NCI-H524 (cell line): Measurements from ENCODE around the gene AIF1.

Source experiments
- DNase-seq, 2 experiments: peaks; one replicate each; lab custom pipeline; 2025; lab: John Stamatoyannopoulos, UW

Gene AIF1

DNA sequence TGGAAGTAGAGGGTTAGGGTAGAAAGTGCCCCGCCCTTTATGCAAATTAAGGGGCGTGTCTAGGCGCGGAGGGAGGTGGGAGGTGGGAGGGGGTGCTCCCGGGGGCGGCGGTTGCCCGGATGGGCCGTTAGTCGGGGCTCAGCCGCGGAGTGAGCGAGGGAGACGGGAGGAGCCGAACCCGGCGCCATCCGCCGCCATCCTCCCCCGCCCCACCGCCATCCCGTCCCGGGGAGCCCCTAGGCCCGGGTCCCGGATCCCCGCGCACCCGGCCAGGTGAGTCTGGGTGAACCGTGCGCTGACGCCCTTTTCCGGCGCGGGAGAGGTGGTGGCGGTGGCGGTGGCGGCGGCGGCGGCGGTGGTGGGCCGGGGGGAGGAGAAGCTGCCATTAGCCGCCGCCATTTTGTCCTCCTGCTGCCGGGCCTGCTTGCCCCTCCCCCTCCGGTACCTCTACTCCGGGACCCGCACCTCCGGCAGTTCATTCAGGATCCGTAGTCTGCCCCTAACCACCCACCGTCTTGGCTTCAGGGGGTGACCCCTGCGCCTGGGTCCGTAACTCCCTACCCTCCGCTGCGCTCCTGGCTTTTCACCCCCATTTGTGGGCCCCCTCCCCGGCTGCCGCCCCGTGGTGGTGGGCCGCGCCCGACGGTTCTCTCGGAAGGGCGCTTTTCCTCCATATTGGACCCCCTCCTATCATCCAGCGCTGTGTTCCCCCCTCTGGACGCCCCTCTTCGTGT, 5.7 kb downstream of the AIF1 start, which contains the start of gene PRRC2A:
PRRC2A (plus strand) TSS at position 130 of the 734 bp plus-strand sequence. CDS start 2,075 bp downstream, outside the sequence.
- peak in 1 of 2 experiments; percentile 75 for DNase-seq

DNA sequence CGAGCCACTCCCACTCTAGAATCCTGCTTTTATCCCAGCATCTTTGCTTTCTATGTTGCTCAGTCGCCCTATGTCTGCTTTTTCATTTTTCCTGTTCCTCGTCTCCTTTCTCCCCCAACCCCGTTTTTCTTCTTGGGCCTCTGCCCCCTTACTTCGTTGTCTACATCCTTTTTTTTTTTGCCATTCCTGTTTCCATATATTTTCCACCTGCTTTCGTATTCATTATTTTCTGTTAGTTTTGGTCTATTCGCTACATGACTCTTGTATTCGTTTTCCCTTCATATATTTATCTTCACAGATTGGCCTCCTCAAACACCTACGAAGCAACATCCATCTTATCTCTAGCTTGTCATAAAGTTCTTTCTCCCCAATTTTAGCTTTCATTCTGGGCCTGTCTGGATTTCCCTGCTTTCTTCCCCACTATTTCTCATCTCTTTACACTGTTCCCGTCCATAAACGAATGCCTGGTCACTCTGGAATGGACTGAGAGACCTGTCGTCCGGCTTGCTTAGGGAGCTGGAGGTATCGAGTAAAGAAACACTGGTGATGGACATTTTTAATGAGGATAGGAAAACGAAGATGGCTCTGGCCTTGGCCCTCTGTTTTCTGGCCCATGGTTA, 6.4 kb downstream of the AIF1 start:
- no peak for DNase-seq

GRCh38 chr6:31621991-31622390, 7.0 kb downstream of the AIF1 start:
- no peak for DNase-seq

DNA sequence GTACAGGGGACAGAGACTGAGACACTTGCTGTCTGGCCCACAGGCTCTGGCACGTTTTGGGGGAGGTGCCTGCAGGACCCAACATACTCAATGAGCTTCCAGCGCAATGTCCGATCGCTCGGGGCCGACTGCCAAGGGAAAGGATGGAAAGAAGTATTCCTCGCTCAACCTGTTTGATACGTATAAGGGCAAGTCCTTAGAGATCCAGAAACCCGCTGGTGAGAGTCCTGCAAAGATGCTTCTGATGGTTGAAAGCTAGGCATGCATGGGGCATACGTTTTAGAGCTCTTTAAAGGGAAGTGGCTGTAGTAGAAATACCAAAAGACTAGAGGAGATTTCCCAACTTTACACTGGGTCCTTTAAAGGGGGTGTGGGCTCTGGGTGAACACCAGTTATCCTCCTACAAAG, 7.7 kb downstream of the AIF1 start:
- no peak for DNase-seq

DNA sequence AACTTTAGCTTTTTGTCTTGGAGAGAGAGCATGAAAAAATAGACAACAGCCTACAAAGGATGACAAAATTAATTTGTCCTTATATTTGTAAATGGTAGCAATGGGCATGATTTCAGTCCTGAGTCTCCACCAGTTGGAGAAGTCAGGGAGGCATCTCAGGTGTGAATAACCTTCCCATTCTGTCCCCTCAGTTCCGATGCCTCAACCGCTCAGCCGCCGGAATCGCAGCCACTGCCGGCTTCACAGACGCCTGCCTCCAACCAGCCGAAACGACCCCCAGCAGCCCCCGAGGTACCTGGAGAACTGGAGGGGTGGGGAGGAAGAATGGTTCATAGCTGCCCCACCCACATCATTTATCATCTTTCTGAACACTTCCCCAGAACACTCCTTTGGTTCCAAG, 9.0 kb downstream of the AIF1 start:
- no peak for DNase-seq

GRCh38 chr6:31626952-31627351, 11.9 kb downstream of the AIF1 start:
- no peak for DNase-seq

DNA sequence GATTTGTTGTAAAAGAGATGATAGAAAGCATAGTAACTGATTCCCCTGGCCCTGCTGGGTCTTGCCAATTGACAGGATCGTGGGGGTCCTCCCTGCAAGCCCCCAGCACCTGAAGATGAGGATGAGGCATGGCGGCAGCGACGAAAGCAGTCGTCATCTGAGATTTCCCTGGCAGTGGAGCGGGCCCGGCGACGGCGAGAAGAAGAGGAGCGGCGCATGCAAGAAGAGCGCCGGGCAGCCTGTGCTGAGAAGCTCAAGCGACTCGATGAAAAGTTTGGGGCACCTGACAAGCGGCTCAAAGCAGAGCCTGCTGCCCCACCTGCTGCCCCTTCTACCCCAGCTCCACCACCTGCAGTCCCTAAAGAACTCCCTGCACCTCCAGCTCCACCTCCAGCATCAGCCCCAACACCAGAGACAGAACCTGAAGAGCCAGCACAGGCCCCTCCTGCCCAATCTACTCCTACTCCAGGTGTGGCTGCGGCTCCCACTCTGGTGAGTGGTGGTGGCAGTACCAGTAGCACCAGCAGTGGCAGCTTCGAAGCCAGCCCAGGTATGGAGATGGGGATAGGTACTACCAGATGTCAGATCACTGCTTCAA, 12.8 kb downstream of the AIF1 start:
- no peak for DNase-seq

- DNase-seq: no peak
These were observed 14.0 kb downstream of the AIF1 start for GRCh38 chr6:31629014-31629413.

DNA sequence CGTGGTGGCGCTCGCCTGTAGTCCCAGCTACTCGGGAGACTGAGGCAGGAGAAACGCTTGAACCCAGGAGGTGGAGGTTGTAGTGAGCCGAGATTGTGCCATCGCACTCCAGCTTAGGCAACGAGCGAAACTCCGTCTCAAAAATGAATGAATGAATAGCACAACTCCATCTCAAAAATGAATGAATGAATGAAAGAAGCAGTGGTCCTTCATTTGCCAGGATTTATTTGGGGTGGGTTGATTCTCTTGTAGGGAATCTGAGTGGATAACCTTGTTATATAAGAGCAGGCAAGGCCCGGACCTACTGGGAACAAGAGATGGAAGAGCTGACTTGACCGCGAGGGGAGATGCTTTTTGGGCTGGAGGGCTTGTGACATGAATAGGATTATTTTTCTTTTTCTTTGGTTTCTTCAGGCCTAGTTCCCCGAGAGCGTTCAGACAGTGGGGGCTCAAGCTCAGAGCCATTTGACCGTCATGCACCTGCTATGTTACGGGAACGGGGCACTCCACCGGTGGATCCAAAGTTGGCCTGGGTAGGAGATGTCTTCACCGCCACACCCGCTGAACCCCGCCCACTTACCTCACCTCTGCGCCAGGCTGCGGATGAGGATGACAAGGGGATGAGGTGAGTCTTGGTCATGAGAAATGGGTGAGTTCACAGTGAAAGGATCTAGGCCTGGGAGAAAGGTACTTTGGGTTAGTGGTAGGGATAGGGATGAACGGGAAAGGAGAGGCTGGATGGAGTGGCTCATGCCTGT, 15.3 kb downstream of the AIF1 start:
- no peak for DNase-seq

GRCh38 chr6:31631209-31631608, 16.2 kb downstream of the AIF1 start:
- no peak for DNase-seq

DNA sequence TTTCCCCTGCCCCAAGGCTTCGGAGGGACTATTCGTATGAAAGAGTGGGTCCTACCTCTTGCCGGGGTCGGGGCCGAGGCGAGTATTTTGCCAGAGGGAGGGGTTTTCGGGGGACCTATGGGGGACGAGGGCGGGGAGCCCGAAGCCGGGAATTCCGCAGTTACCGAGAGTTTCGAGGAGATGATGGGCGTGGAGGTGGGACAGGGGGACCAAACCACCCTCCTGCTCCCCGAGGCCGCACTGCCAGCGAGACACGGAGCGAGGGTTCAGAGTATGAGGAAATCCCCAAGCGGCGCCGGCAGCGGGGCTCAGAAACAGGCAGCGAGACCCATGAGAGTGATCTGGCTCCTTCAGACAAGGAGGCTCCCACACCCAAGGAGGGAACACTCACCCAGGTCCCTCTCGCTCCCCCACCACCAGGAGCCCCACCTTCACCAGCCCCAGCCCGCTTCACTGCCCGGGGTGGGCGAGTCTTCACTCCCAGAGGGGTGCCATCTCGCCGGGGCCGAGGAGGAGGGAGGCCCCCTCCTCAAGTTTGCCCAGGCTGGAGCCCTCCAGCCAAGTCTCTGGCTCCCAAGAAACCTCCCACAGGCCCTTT, 16.7 kb downstream of the AIF1 start:
- DNase-seq: no peak

DNA sequence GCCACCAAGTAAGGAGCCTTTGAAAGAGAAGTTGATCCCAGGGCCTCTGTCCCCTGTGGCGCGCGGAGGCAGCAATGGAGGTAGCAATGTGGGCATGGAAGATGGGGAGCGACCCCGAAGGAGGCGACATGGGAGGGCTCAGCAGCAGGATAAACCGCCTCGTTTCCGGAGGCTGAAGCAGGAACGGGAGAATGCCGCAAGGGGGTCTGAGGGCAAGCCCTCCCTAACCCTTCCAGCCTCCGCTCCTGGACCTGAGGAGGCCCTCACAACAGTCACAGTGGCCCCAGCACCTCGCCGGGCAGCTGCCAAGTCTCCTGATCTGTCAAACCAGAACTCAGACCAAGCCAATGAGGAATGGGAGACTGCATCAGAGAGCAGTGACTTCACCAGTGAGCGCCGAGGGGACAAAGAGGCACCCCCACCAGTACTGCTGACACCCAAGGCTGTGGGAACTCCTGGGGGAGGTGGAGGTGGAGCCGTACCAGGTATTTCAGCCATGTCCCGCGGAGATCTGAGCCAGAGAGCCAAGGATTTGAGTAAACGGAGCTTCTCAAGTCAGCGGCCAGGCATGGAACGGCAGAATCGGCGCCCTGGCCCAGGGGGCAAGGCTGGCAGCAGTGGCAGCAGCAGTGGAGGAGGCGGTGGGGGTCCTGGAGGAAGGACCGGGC, 17.4 kb downstream of the AIF1 start:
- no peak for DNase-seq

DNA sequence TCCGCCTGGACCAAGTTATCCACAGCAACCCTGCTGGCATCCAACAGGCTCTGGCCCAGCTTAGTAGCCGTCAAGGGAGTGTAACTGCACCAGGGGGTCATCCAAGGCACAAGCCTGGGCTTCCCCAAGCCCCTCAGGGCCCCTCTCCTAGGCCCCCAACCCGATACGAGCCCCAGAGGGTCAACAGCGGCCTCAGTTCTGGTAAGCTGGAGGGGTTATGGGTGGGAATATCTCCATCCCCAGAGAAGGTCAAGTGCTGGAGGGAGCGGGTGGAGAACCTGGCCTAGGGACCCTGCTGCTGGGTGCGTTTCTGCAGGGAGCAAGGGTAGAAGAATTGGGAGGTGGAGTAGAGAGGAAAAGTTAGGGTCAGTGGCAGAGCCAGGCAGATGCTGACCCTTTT, 18.4 kb downstream of the AIF1 start:
- no peak for DNase-seq

DNA sequence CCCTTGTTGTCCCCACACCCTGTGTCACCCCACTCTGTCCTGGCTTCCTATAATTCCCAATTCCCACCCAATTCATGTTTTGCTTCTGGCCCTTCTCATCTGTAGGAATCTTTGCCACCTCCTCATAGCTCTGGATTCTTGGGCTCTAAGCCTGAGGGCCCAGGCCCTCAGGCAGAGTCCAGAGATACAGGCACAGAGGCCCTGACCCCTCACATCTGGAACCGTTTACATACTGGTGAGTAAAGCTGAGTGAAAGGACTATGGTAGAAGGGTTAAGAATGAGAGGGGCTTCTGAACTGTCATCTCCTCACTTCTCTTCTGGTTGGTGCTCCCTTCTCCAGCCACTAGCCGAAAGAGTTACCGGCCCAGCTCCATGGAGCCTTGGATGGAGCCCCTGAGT, 19.1 kb downstream of the AIF1 start:
- no peak for DNase-seq

GRCh38 chr6:31634969-31635575, 20.0 kb downstream of the AIF1 start:
- DNase-seq: no peak

- DNase-seq: no peak
These were observed 21.9 kb downstream of the AIF1 start for GRCh38 chr6:31636698-31637596.

DNA sequence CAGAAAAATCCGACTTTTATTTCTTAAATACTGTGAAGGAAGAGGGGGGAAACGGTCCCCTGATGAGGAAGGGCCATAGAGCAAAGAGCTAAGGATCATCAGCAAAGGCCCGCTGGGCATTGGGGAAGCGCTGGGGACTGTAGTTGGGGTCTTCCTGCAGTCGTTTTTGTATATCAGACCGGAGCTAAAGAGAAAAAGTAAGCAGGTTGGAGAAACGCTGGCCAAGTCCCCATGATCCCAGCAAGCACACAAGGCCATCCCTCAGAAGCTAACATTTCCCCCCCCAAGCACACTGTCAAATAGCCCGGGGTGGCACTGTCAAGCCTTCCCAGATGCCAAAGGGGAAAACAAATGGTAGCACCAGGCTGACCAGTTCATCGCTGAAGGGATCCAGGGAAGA, 24.0 kb downstream of the AIF1 start:
- no peak for DNase-seq

DNA sequence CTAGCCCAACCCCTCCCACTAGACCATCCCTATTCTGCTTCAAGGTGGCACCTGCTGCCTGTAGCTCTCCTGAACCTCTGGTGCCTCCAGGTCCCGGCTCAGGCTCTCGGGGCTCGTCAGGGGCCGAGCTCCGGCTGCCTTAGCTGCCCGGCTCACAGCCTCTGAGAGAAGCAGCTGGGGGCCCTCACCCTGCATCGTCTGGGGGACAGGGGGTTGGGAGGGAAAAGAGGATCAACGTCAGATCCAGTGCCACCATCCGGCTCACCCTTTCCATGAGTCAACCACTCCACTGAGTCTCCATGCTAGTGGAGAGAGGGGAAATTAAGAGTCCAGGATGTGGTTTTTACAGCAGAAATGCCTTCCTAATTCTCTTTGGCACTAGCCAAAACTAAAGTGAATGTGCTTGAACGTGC, 24.4 kb downstream of the AIF1 start:
- DNase-seq: no peak

- DNase-seq: no peak
These were observed 25.6 kb downstream of the AIF1 start for GRCh38 chr6:31640612-31641011.

- no peak for DNase-seq
These were observed 26.3 kb downstream of the AIF1 start for GRCh38 chr6:31641370-31641769.
